GM23338 (cell line): ENCODE results near the gene TMEM242. TPM values are rescaled to one million over a fixed set of nuclear protein-coding genes. Genes with fewer than 3 reads are reported as not detected.

ENCODE experiments used
- ATAC-seq: fragments of 200-7000 bp; cut with Tn5 transposase; 3 replicates; pipeline ENCODE4 v1.9.1; 2020
- DNase-seq: peaks from one replicate; pipeline ENCODE4 v3.0.0-alpha.2; 2015; ENCODE audit warnings: low spot score
- H2AFZ ChIP-seq: fragments of 200-600 bp; sonication (generic); 2 replicates; pipeline ENCODE4 v1.8.0; 2016; ENCODE audit warnings: antibody characterized with exemption, mild to moderate bottlenecking, moderate library complexity
- H3F3A ChIP-seq: fragments of 200-600 bp; sonication (generic); replicated peaks from 2 replicates; pipeline ENCODE4 v1.8.0; 2017; ENCODE audit warnings: antibody characterized with exemption, mixed run types, low read depth
- H3K27ac ChIP-seq: fragments of 200-600 bp; sonication (generic); 2 replicates; pipeline ENCODE4 v1.6.1; 2016; ENCODE audit warnings: low read depth
- H3K27me3 ChIP-seq: fragments of 200-600 bp; sonication (generic); 2 replicates; pipeline ENCODE4 v1.8.0; 2016; ENCODE audit warnings: mild to moderate bottlenecking, mixed run types, moderate library complexity; ENCODE audit not compliant: insufficient read depth
- H3K36me3 ChIP-seq: fragments of 200-600 bp; sonication (generic); 2 replicates; pipeline ENCODE4 v1.8.0; 2016; ENCODE audit warnings: mild to moderate bottlenecking; ENCODE audit not compliant: insufficient read depth
- H3K4me1 ChIP-seq: fragments of 200-600 bp; sonication (generic); 2 replicates; pipeline ENCODE4 v1.8.0; 2016; ENCODE audit warnings: mild to moderate bottlenecking, moderate library complexity; ENCODE audit not compliant: insufficient read depth
- H3K4me2 ChIP-seq: fragments of 200-600 bp; sonication (generic); 2 replicates; pipeline ENCODE4 v1.7.1; 2017; ENCODE audit warnings: mixed run types
- H3K4me3 ChIP-seq: fragments of 200-600 bp; sonication (generic); 2 replicates; pipeline ENCODE4 v1.6.1; 2016; ENCODE audit warnings: mixed run types
- H3K79me2 ChIP-seq: fragments of 200-600 bp; sonication (generic); replicated peaks from 2 replicates; pipeline ENCODE4 v1.8.0; 2017; ENCODE audit warnings: mild to moderate bottlenecking; ENCODE audit not compliant: insufficient read depth
- H3K9me2 ChIP-seq: fragments of 200-600 bp; sonication (generic); 2 replicates; pipeline ENCODE4 v1.8.0; 2017; ENCODE audit not compliant: insufficient read depth
- H4K20me1 ChIP-seq: fragments of 200-600 bp; sonication (generic); replicated peaks from 2 replicates; pipeline ENCODE4 v1.8.0; 2017; ENCODE audit warnings: mild to moderate bottlenecking; ENCODE audit not compliant: insufficient read depth
- H3K27ac Mint-ChIP-seq: 2 replicates; pipeline ENCODE4 v1.8.0; 2020; ENCODE audit warnings: inconsistent platforms, mild to moderate bottlenecking, moderate library complexity, mixed read lengths
- H3K27me3 Mint-ChIP-seq: 3 replicates; pipeline ENCODE4 v1.8.0; 2022; ENCODE audit warnings: low read depth, mild to moderate bottlenecking, moderate library complexity, mixed read lengths, inconsistent platforms; ENCODE audit not compliant: insufficient read depth, poor library complexity
- H3K36me3 Mint-ChIP-seq: 3 replicates; pipeline ENCODE4 v1.8.0; 2021; ENCODE audit warnings: low read depth, mild to moderate bottlenecking, inconsistent platforms, moderate library complexity, mixed read lengths
- H3K4me1 Mint-ChIP-seq: 3 replicates; pipeline ENCODE4 v1.8.0; 2020; ENCODE audit warnings: mild to moderate bottlenecking, inconsistent platforms, mixed read lengths
- H3K4me3 Mint-ChIP-seq: 3 replicates; pipeline ENCODE4 v1.8.0; 2021; ENCODE audit warnings: moderate library complexity, mild to moderate bottlenecking, inconsistent platforms, mixed read lengths
- H3K9me3 Mint-ChIP-seq: 3 replicates; pipeline ENCODE4 v1.8.0; 2020; ENCODE audit warnings: moderate library complexity, mild to moderate bottlenecking, inconsistent platforms, mixed read lengths
- CREB1 ChIP-seq: fragments of 250-450 bp; sonication (Bioruptor Pico); IDR thresholded peaks from 2 replicates; pipeline ENCODE4 v1.5.0; 2020; ENCODE audit warnings: low read depth, mild to moderate bottlenecking, moderate library complexity
- CTCF ChIP-seq, 2 experiments: fragments of 200-600 bp in 1 of 2; sonication (generic) in 1 of 2; conservative IDR thresholded peaks; 2 replicates each; pipeline versions ENCODE4 v1.5.1 to v1.6.1; 2016 to 2017; ENCODE audit warnings: antibody characterized with exemption in 2 of 2, low read depth in 2 of 2, mild to moderate bottlenecking in 2 of 2, moderate library complexity in 1 of 2
- ETS1 ChIP-seq: IDR thresholded peaks from 2 replicates; pipeline ENCODE4 v1.6.1; 2016; ENCODE audit warnings: antibody characterized with exemption
- EZH2 ChIP-seq: fragments of 200-600 bp; sonication (generic); IDR thresholded peaks from one replicate; pipeline ENCODE4 v1.8.0; 2017; ENCODE audit warnings: antibody characterized with exemption, mild to moderate bottlenecking, low read depth; ENCODE audit not compliant: unreplicated experiment
- EZH2phosphoT487 ChIP-seq: fragments of 200-600 bp; sonication (generic); IDR thresholded peaks from one replicate; pipeline ENCODE4 v1.8.1; 2018; ENCODE audit warnings: antibody characterized with exemption; ENCODE audit not compliant: unreplicated experiment
- JUNB ChIP-seq: IDR thresholded peaks from one replicate; pipeline ENCODE4 v1.6.1; 2016; ENCODE audit warnings: antibody characterized with exemption; ENCODE audit not compliant: unreplicated experiment
- NANOG ChIP-seq: IDR thresholded peaks from 2 replicates; pipeline ENCODE4 v1.6.1; 2016; ENCODE audit warnings: antibody characterized with exemption, borderline replicate concordance
- POLR2AphosphoS5 ChIP-seq: IDR thresholded peaks from 2 replicates; pipeline ENCODE4 v1.6.1; 2016; ENCODE audit warnings: antibody characterized with exemption, low read depth
- STAT1 ChIP-seq: IDR thresholded peaks from one replicate; pipeline ENCODE4 v1.6.1; 2016; ENCODE audit warnings: antibody characterized with exemption; ENCODE audit not compliant: unreplicated experiment
- ZNF114 ChIP-seq: fragments of 250-450 bp; sonication (Bioruptor Pico); IDR thresholded peaks from 2 replicates; pipeline ENCODE4 v1.5.0; 2020; ENCODE audit warnings: mild to moderate bottlenecking, moderate library complexity
- ZNF331 ChIP-seq: fragments of 250-450 bp; sonication (Bioruptor Pico); IDR thresholded peaks from 2 replicates; pipeline ENCODE4 v1.5.0; 2020; ENCODE audit warnings: low read depth, mild to moderate bottlenecking, moderate library complexity
- ZNF462 ChIP-seq: fragments of 250-450 bp; sonication (Bioruptor Pico); IDR thresholded peaks from 2 replicates; pipeline ENCODE4 v1.5.0; 2020; ENCODE audit warnings: mild to moderate bottlenecking, moderate library complexity
- polyA plus RNA-seq: library from polyadenylated mRNA; unstranded; fragments of >200 nt; fragmentation: Nextera tagmentation; extraction: Ambion mirVana; gene quantifications from 2 replicates; pipeline ENCODE4 v1.2.1, GENCODE V29; 2016
- total RNA-seq: library from RNA; depleted of rRNA; stranded (reverse); fragments of >200 nt; shearing (Covaris generic); gene quantifications from 2 replicates; pipeline ENCODE4 v1.2.3, GENCODE V29; 2014

TMEM242 gene
- total and polyA plus RNA-seq, 2 experiments from 2014 or later, result 3.7 to 9.7 TPM

GRCh38 chr6:157268835-157269234 lies 54.5 kb downstream of the TMEM242 start:
- DNase-seq (no peak), ATAC-seq (no peak)
- Histone ChIP-seq H3K4me1 (peaks cover 8% of the 10 kb centered on the region; the same call in 1 of the 2 replicates), H3K27me3 (peaks cover 5% of the 10 kb centered on the region), H2AFZ (no peak overlapping the region), H3F3A (peaks cover 3% of the 10 kb centered on the region; the same call in 1 of the 2 replicates), H3K79me2 (no peaks in the 10 kb centered on the region), H3K4me3 (no peak overlapping the region), H3K27ac (no peak overlapping the region), H3K9me2 (no peaks in the 10 kb centered on the region), H4K20me1 (no peaks in the 10 kb centered on the region), H3K4me2 (no peak overlapping the region), H3K36me3 (no peaks in the 10 kb centered on the region)
- Mint-ChIP-seq H3K9me3 (peaks cover 9% of the 10 kb centered on the region), H3K4me1 (peaks cover 13% of the 10 kb centered on the region), H3K27ac (no peak overlapping the region), H3K27me3 (peaks cover 10% of the 10 kb centered on the region), H3K36me3 (peaks cover 6% of the 10 kb centered on the region; the same call in 1 of the 3 replicates), H3K4me3 (no peak overlapping the region)
- no peak for TF ChIP-seq POLR2AphosphoS5
- TF ChIP-seq ZNF114 (CRISPR knock-in tag), result no peak
- TF ChIP-seq NANOG, result no peak
- TF ChIP-seq ZNF462, result no peak
- TF ChIP-seq CTCF (conservative IDR thresholded peaks at IDR 0.05; ENCODE audit: low read depth in 2 of 2), result no peak
- no peak for TF ChIP-seq EZH2
- TF ChIP-seq ETS1, result no peak
- no peak for TF ChIP-seq EZH2phosphoT487
- TF ChIP-seq ZNF331, result no peak
- TF ChIP-seq JUNB, result no peak
- no peak for TF ChIP-seq STAT1
- TF ChIP-seq CREB1 (CRISPR knock-in tag), result no peak
